Right lobe of liver (tissue), 4 donors: Measurements from ENCODE around the gene PDE1C.

Experiments
- POLR2A ChIP-seq: fragments of 450-650 bp; IDR thresholded peaks from one replicate; pipeline ENCODE4 v1.6.1; 2017; ENCODE audit warnings: antibody characterized with exemption, mild to moderate bottlenecking
- TF ChIP-seq, protein P1 (sequence below), 4 donors: fragments of 200-600 bp in 3 of 4; fragments of 450-650 bp in 1 of 4; IDR thresholded peaks; one replicate each; pipeline versions ENCODE4 v1.5.1 to v1.8.0; 2016 to 2022; ENCODE audit warnings: antibody characterized with exemption in 4 of 4, mild to moderate bottlenecking in 2 of 4
- donor health status: DM: no; HTN: no; CAD: no.
- donor health status: DM: no; HTN: no; CAD: no.
- donor health status: DM: no; HTN: yes; CAD: no.

GRCh38 chr7:32103361-32103760 is 33.2 kb upstream of the PDE1C start:
- no peak for TF ChIP-seq POLR2A
- TF ChIP-seq, protein P1, sequence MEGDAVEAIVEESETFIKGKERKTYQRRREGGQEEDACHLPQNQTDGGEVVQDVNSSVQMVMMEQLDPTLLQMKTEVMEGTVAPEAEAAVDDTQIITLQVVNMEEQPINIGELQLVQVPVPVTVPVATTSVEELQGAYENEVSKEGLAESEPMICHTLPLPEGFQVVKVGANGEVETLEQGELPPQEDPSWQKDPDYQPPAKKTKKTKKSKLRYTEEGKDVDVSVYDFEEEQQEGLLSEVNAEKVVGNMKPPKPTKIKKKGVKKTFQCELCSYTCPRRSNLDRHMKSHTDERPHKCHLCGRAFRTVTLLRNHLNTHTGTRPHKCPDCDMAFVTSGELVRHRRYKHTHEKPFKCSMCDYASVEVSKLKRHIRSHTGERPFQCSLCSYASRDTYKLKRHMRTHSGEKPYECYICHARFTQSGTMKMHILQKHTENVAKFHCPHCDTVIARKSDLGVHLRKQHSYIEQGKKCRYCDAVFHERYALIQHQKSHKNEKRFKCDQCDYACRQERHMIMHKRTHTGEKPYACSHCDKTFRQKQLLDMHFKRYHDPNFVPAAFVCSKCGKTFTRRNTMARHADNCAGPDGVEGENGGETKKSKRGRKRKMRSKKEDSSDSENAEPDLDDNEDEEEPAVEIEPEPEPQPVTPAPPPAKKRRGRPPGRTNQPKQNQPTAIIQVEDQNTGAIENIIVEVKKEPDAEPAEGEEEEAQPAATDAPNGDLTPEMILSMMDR (IDR thresholded peaks at IDR 0.05) = no peak
